ENCODE measurements around the gene BEST3.
"Not testable (repeated sequence)": the region's sequence is repeated elsewhere in the genome, so short reads cannot be mapped to it uniquely, and the experiment has no call there.

BEST3 gene

GRCh38 chr12:69664930-69665377 is 34.1 kb downstream of the BEST3 start:
- DNase-seq (ENCODE audit: extremely low read depth, low read depth); H3K4me3 ChIP-seq (replicated peaks; ENCODE audit: low read depth, low read length): not testable (repeated sequence)
- TF ChIP-seq CTCF (IDR thresholded peaks at IDR 0.05; ENCODE audit: low read depth, low read length, missing control alignments): peak; percentile 30

GRCh38 chr12:69663726-69664125 is 35.4 kb downstream of the BEST3 start:
- H3K4me3 ChIP-seq (replicated peaks; ENCODE audit: low read depth, low read length): no peak overlapping the region
- no peak for TF ChIP-seq CTCF (IDR thresholded peaks at IDR 0.05; ENCODE audit: low read depth, low read length, missing control alignments)
- DNase-seq (ENCODE audit: extremely low read depth, low read depth): no peak

- DNase-seq (ENCODE audit: extremely low read depth, low read depth): no peak
- TF ChIP-seq CTCF (IDR thresholded peaks at IDR 0.05; ENCODE audit: low read depth, low read length, missing control alignments): no peak
- H3K4me3 ChIP-seq (replicated peaks; ENCODE audit: low read depth, low read length): no peak overlapping the region
Observed at GRCh38 chr12:69662764-69663163, 36.3 kb downstream of the BEST3 start.

- DNase-seq (ENCODE audit: extremely low read depth, low read depth): no peak
- no peak for TF ChIP-seq CTCF (IDR thresholded peaks at IDR 0.05; ENCODE audit: low read depth, low read length, missing control alignments)
- no peak overlapping the region for H3K4me3 ChIP-seq (replicated peaks; ENCODE audit: low read depth, low read length)
Observed at GRCh38 chr12:69661386-69661785, 37.7 kb downstream of the BEST3 start.

- DNase-seq (ENCODE audit: extremely low read depth, low read depth): no peak
- no peak overlapping the region for H3K4me3 ChIP-seq (replicated peaks; ENCODE audit: low read depth, low read length)
- no peak for TF ChIP-seq CTCF (IDR thresholded peaks at IDR 0.05; ENCODE audit: low read depth, low read length, missing control alignments)
Observed at GRCh38 chr12:69660164-69660863, 38.8 kb downstream of the BEST3 start.

- TF ChIP-seq CTCF (IDR thresholded peaks at IDR 0.05; ENCODE audit: low read depth, low read length, missing control alignments): no peak
- no peak for DNase-seq (ENCODE audit: extremely low read depth, low read depth)
- H3K4me3 ChIP-seq (replicated peaks; ENCODE audit: low read depth, low read length): no peak overlapping the region
Observed at GRCh38 chr12:69658203-69658602, 40.9 kb downstream of the BEST3 start.
